Keratinocyte (primary cell): Measurements from ENCODE around the gene CHRNA10.

Source experiments
- CTCF ChIP-seq, 3 experiments: IDR thresholded peaks in 1 of 3; conservative IDR thresholded peaks in 1 of 3; optimal IDR thresholded peaks in 1 of 3; 2 replicates in 2 of 3; 3 replicates in 1 of 3; pipeline versions ENCODE3 to v1.5.1; 2011; ENCODE audit warnings: low read length in 3 of 3, mild to moderate bottlenecking in 3 of 3, moderate library complexity in 2 of 3, control low read depth in 1 of 3, inconsistent platforms in 1 of 3; ENCODE audit not compliant: insufficient read depth in 2 of 3; ENCODE audit errors: extremely low read depth in 1 of 3
- EZH2 ChIP-seq: IDR thresholded peaks from one replicate; pipeline ENCODE4 v1.6.1; 2012; ENCODE audit warnings: inconsistent platforms, mild to moderate bottlenecking, low read length, moderate library complexity

GRCh38 chr11:3709977-3710376, 38.8 kb upstream of the CHRNA10 start:
- TF ChIP-seq EZH2 (no peak), CTCF (optimal IDR thresholded peaks at IDR 0.05 in 1 of 3, IDR thresholded peaks at IDR 0.05 in 1 of 3, conservative IDR thresholded peaks at IDR 0.05 in 1 of 3; ENCODE audit: extremely low read depth in 1 of 3, insufficient read depth in 2 of 3, low read length in 3 of 3) (no peak)
